Muscle of back (tissue), 11 donors: Measurements from ENCODE around the gene GJD3. TPM values are rescaled to one million over a fixed set of nuclear protein-coding genes. Genes with fewer than 3 reads are reported as not detected.

Experiments
- DNase-seq, 3 donors: peaks; one replicate each; pipeline versions ENCODE4 v3.0.0 to v3.0.0-alpha.2; 2013
- polyA plus RNA-seq, 10 donors: library from polyadenylated mRNA; unstranded; fragments of 120-200 nt; gene quantifications; one replicate each; pipeline ENCODE4 v1.2.1, GENCODE V29; 2013; ENCODE audit not compliant: insufficient read length in 10 of 10

GJD3 gene
- polyA plus RNA-seq, 10 donors: 0.27 to 0.56 (median 0.33) TPM; not detected in 7

DNA sequence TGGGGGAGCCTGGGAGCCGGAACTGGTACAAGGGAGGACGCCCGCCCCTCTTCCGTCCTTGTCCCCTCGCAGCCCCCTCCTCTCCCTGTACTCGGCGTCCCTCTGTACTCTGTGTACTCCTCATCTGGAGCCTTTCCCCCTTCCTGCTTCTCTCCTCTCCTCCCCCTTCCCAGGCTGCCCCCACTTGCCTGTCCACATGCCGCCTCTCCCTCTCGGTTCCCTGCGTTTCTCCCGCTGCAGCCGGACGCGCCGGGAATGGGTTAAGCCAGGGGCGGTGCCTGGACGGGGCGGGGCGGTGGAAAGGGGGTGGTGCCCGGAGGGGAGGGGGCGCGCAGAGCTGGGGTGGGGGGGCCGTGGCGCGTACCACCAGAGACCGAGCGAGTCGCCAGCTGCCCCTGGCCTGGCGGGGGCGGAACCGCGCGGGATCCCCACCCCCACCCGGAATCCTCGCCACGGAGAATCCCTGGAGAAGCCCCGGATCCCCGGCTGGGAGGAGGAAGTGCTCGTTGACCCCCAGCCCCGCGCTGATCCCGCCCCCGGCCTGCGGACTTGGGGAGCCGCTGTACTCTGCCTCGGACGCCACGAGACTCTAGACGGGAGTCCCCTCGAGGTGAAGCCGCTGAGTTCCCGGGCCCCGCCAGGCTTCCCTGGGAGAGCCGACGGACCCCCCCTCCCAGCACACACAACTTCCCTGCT, 22.6 kb downstream of the GJD3 start:
- DNase-seq: peak in 2 of 3 donors; percentile 86 to 94

DNA sequence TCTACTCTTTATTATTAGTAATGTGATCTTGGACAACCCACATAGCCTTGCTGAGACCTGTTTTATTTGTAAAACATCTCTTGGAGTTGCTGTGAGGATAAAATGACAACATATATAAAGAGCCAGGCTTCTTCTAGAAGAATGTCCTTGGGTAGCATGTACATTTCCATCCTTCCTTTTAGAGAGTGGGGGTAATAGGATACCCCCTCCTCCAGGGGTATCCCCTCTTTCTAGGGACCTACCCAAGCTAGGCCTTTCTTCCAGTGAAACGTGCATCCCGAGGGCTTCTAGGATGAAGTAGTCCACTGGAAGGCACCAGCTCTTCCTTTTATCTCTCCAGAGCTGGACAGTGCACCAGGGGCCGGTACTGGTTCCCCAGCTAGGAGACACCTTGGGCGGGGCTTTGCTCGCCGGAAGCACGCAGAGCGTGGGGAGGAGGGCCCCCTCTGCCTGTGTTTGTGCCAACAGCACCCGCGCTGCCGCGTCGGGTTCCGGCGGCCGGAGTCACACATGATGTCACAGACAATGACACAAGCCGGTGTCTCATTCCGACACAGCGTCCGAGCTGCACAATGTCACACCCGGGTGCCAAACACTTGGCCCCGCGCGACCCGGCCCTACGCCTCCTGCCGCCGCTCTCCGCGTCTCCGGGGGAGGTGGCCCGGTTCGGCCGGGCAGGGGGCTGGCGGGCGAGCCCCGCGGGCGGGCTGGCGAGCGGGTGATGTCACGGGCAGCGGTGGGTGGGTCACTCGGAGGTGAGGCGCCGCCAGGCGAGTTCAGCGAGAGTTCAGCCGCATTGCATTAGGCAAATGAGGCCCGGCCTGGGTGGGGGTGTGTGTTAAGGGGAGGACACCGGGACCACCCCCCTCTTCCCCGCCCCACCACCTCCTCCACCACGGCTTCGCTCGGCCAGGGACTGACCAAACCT, 23.4 kb downstream of the GJD3 start:
- DNase-seq: peak in 2 of 3 donors; percentile 80 to 89

DNA sequence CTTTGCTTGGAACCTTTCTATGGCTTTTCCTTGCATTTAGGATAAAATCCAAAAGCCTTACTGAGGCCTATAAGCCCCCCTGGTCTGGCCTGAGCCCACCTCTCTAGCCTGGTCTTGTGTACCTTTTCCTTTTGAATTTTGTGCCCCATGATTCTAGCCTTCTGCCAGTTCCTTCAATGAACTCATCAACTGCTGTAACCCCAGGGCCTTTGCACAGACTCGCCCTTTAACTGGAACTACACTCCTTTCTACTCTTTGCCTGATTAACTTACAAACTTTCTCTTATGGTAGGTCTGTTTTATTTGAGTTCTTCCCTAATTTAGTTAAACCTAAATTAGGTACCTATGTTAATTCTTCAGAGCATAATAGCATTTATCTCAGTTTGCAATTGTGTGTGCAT, 24.2 kb downstream of the GJD3 start:
- DNase-seq: no peak

DNA sequence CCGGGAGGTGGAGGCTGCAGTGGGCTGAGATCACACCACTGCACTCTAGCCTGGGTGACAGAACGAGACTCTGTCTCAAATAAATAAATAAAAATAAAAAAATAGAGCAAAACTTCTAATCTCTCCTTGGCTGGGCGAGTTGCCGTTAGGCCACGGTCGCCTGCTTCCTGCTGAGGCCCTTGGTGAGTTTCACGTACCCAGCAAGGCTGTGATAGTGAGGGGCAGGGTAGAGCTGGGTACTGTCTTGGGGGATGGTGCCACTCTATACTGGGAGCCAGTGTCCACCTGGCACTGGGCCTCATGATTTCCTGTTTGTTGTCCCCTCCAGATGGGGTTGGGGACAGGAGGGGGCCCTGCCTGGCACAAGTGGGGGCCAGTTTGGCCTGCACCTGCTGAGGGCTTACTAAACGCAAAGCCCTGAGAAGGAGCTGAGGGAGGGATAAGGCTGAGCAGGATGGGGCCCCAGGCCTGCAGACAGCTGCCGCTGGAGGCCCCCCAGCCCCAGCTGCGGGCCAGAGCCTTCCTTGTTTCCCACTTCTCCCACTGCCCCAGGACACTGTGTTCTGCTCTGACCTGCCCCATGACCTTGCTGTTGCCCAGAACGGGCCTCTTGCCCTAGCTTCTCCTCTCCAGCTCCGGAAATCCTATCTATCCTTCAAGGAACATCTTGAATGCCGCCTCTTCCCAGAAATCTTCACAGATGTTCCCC, 25.4 kb downstream of the GJD3 start:
- DNase-seq: no peak

DNA sequence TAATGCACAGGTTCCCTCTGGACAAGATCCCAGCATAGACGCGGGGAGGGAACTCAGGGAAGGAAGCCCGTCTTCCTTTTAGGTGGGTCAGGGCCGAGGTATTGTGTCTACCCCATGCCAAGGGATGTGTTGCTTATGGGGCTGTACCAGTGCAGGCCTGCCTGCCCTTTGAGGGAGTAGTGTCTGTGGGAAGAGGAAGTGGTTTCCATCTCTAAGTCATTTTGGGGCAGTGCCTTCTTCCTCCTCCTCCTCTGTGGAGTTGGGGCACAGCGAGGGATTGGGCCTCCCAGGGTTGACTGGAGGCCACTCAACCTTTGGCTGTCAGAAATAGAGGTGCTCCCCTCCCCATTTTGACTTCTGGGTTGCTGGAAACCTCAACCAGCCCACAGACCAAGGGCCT, 26.5 kb downstream of the GJD3 start:
- no peak for DNase-seq

DNA sequence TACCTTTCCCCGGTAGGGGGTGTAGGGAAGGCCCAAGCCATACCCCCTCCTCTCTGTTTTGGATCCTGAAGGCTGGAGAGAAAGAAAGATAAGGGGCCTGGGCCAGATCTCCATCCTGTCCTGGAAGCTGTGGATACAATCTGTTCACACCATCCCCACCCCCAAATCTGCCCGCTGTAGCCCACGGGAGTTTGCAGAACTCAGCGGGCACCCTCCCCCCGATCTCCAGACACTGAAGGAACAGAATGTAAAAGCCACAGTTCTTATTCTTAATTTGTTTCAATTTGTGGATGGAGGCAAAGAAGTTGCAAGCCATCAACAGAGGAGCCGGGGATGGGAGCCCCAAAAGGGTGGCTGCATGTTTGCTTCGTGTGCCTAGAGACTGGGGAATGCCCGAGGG, 27.2 kb downstream of the GJD3 start:
- no peak for DNase-seq

DNA sequence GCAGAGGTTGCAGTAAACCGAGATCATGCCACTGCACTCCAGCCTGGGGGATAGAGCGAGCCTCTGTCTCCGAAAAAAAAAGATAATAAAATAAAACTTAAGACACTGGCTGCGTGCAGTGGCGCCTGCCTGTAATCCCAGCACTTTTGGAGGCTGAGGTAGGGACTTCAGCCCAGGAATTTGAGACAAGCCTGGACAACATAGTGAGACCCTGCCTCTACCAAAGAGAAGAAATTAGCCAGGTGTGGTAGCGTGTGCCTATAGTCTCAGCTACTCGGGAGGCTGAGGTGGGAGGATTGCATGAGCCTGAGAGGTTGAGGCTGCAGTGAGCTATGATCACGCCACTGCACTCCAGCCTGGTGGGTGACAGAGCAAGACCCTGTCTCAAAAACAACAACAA, 28.9 kb downstream of the GJD3 start:
- DNase-seq: no peak

DNA sequence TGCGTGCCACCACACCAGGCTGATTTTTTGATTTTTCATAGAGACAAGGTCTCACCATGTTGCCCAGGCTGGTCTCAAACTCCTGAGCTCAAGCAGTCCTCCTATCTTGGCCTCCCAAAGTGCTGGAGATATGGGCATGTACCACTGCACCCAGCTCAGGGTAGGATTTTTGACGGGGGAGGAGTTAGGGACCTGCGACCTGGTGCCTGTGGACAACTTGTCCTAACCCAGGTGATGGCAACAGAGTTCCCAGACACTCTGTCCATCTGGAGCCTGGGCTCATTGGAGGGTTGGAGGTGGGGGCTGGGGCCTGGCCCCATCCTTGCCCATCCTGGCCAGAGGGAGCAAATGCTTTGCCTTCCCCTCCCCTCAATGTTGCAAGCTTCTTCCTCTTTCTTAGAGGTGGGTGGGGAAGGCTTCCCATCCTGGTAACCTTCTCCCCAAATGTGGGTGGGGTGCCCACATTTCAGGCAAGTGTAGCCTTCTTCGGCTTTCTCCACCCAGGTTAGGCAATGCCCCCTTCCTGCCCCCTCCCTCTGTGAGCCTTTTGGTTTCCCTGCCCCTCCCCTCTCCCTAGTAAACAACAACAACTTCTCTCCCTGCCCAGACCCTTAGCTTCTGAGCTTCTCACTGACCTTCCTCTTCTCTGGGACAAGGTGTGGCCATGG, 30.6 kb downstream of the GJD3 start:
- no peak for DNase-seq

DNA sequence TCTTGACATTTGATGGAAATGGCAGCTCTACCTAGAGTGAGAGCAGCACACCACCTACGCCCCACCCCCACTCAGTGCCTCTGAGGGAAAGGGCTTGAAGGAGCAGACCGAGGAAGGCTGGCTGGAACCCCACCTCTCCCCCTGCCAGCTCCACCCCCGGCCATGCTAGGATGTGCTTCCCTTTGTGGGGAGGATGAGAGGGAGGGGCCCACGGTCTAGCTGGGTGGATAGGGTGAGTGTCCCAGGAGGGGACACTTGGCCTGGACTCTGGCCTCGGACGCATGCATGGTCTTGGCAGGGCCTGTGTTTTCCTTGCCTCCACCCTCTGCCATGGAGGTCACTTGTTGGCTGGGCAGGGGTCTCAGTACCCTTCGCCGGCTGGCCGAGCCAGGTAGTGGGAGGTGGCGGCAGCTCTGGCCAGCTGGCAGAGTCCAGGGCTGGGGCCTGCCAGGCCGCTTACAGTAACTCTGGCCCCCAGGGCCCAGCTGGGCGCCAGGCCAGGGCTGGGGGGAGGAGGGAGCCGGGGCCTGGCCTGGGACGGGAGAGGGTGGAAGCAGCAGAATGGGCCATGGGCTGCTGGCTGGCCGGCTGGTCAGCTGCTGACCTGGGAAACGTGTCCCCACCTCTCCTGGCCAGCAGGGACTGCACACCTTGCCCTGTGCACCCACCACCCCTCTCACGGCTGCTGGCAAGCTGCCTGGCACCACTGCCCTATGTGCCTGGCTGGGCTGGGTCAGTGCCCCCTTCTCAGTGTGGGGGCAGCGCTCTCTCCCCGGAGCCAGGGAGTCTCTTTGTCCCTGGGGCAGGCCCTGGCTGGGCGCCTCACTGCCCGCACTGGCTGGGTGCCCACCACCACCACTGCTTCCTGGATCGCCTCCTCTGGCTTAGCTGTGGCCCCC, 32.5 kb downstream of the GJD3 start:
- peak in 2 of 3 donors; percentile 91 to 96 for DNase-seq

DNA sequence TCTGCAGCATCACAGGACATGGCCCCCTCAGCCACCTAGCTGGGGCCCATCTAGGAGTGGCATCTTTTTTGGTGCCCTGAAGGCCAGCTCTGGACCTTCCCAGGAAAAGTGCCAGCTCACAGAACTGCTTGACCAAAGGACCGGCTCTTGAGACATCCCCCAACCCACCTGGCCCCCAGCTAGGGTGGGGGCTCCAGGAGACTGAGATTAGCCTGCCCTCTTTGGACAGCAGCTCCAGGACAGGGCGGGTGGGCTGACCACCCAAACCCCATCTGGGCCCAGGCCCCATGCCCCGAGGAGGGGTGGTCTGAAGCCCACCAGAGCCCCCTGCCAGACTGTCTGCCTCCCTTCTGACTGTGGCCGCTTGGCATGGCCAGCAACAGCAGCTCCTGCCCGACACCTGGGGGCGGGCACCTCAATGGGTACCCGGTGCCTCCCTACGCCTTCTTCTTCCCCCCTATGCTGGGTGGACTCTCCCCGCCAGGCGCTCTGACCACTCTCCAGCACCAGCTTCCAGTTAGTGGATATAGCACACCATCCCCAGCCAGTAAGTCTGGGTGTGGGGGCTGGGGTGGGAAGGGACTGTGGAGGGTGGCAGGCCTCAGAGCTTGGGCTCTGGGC, 33.6 kb downstream of the GJD3 start:
- no peak for DNase-seq

DNA sequence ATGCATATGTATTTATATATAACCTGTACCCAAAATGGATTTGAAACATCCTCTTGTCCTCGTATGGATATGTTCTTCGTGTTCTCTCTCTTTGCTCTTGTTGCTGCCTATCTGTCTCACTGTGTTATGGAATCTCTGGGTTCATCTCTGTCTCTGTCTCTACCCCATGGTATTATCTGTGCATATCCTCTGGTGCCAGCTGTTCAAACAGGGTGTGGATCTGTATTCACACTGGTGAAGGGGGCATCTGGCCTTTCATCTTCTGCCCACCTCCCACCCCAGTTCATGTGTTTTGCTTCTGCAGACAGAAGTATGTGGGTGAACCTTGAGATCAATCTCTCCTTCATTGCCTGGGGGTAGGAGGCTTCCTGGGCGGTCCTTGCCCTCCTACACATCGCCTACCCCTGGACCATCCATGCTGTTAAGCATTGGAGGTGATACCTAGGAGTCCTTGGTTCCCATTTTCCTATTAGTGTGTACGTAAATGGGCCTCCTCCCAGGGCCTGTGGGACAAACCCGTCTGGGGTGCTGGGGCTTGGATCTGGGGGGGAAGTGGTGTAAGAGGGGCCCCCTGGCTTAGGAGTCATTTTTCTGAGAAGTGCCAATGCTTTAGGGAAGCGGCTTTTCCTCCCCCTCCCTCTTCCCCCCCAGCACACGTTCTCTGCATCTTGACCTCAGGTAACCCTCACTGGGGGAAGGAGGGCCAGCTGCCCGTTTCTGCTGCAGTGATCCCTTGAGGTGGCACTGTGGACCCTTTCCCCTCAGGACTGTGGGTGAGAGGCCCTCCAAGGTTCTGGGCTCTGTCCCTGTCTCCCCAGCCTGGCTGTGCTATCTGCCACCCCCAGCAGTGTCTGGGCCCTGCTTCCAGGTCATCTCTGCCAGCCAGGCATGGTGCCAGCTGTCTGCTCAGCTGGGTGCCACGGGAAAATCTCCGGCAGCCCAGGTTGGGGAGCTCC, 34.4 kb downstream of the GJD3 start:
- DNase-seq: no peak

DNA sequence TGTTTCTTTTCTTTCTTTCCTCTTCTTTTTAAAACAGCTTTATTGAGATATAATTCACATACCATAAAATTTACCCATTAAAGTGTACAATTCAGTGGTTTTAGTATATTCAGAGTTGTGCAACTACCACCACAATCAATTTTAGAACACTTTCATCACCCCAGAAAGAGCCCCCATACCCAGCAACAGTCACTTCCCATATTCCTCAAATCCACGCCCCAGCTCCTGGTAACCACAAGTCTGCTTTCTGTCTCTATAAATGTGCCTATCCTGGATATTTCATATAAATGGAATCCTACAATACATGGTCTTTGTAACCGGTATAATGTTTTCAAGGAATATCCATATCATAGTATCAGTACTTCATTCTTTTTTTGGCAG, 36.2 kb downstream of the GJD3 start:
- DNase-seq: no peak

DNA sequence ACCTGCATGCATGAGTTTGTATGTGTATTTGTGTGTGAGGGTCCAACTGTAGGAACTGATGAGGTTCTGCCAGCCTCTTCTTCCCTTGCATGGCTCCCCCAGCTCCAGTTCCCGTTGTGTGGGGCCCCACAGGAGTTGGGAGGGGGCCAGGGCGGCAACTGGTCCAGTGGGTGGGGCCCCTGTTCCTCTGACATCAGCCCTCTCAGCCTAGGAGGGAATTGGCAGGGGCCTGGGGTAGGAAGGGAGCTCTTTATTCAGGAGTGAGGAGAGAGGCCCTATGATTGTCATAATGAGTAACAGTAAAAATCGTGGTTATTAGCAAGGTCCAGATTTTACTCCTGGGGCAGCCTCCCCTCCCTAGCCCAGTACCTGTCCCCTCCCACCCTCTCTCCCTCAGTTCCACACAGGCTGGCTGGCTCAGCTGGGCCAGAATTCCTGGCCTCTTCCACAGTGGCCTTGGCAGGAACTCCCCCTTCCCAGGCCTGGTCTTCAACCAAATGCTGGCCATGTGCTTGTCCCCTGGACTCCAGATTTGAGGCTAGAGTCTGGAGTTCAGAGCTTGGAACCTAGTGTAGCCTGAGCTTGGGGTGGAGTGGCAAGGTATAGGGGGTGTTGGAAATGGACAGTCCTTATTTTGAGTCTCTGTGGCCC, 36.7 kb downstream of the GJD3 start:
- peak in 1 of 3 donors; percentile 69 for DNase-seq

DNA sequence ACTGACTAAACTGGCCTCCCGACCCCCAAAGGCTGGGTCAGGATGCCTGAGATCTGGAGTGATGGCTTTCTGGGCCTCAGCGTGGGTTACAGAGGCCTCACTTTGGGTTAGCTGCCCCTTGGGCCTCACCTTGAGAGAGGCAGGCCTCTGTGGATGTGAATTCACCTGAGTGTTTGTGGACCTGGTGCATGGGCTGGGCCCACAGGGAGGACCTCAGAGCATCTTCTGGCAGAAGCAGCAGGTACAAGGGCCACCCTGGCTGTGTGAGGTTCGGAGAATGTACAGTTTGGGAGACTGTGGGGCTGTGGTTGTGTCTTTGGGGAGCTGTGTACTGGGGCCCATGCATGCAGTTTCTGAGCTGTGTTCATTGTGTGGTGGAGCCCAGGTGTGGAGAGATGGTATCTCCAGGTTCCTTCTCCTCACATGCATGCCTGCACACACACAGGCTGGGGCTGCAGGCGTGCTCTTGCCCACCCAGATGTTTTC, 37.2 kb downstream of the GJD3 start:
- no peak for DNase-seq

DNA sequence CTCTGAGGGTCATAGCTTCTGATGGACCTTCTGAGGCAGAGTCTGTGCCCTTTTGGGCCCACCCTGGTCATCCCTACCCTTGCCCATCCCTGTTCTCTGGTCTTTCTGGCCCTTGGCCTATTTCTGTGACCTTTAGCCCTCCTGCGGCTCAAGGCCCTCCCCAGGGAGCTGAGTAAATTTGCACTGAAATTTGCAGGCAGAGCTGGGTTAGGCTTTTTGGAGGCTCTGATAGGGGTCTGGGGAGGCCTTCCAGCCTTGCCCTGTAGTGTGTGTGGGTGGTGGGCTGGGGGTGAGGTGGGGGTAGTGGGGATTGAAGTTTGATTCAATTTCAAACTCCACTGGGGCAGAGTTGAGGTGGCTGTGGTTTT, 37.7 kb downstream of the GJD3 start:
- no peak for DNase-seq

DNA sequence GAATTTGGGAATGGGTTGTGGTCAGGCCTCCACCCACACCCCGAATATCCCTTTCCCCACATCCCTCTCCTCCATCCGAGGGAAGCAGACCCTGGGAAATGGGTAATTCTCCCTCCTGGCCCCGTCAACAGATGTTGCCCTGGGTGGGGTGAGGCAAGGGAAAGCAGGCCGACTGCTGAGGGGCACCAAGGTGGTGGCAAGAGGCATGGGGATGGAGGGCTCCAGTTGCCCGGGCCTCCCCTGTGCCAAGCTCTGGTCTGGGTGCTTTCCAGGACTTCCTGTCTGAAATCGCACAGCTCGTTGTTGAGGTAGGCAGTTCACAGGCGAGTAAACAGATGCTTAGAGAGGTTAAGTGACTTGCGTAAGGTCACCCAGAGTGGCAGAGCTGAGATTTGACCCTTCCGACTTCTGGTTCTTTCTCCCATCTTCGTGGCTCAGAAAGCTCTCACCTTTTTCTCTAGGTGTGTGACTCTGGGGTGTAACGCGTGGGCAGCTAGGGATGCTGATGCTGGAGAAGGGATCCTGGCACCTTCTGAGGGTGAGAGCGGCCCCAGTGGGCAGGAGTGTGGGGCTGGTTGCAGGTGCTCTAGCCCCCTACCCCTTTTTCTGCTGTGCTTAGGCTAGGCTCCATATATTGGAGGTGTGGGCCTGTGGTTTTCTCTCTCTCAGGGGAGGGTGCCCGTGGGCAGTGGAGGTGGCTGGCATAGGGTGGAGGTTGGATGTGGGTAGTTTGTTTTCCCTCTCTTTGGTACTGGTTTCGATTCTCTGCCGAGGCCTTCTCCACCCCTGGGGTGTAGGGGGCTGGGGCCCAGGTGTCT, 38.3 kb downstream of the GJD3 start:
- no peak for DNase-seq

DNA sequence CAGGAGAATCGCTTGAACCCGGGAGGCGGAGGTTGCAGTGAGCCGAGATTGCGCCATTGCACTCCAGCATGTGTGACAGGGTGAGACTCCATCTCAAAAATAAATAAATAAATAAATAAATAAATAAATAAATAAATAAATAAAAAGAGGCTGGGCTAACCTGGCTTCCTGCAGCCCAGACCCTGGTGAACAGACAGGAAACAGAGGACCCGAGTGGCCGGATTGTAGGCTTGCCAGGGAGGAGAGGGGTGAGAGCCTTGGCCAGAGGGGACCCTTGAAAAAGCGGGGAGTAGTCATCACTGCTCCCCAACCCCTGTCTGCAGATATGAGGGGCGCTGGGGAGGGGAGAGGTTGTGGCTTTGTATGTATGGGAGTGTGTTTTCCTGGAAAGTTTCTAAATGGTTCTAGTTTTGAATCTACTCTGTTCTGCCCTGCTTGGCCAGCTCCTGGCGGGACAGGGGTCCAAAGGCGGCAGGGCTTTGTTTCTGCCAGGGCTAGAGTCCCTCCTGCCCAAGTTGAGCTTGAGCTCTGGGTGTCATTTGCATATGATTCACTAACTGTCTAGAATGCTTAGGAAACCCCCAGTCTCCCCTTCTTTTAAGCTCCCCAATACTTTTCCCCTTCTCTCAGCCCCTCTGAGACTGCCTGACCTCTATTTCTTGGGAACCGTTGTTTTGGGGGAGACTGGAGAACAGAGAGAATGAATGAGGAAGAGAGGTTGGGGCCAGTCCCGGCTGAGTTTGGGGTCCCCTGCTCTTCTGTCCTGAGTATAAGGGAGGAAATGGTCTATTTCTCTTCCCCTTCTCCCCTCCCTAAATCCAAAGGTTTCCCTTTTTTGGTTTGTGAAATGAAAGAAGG, 39.2 kb downstream of the GJD3 start:
- DNase-seq: peak in 1 of 3 donors; percentile 28
